ENCODE data around the gene BCOR.

GRCh38 chrX:40079572-40079971 lies 18.2 kb downstream of the BCOR start:
- no peak for TF ChIP-seq ZNF518B (CRISPR knock-in tag; IDR thresholded peaks at IDR 0.05)
- no peak for TF ChIP-seq RNF219 (CRISPR knock-in tag; IDR thresholded peaks at IDR 0.05)
- no peak for TF ChIP-seq BRF1 (IDR thresholded peaks at IDR 0.05; ENCODE audit: borderline replicate concordance, extremely low read depth, insufficient read length)
- TF ChIP-seq CTCF (IDR thresholded peaks at IDR 0.05 in 2 of 3, conservative IDR thresholded peaks at IDR 0.05 in 1 of 3; ENCODE audit: insufficient read depth in 2 of 3, low read depth in 1 of 3, low read length in 3 of 3): no peak
